PC-3 (cell line): ENCODE measurements around the gene RNF182. TPM values are rescaled to one million over a fixed set of nuclear protein-coding genes. Genes with fewer than 3 reads are reported as not detected.
A peak's percentile ranks its signal among the peaks of the same experiment; 100 is the strongest.
"Not testable (repeated sequence)": the region's sequence is repeated elsewhere in the genome, so short reads cannot be mapped to it uniquely, and the experiment has no call there.

Source experiments
- ATAC-seq: fragments of 200-7000 bp; cut with Tn5 transposase; 2 replicates; pipeline ENCODE4 v1.9.1; 2020; ENCODE audit warnings: mild to moderate bottlenecking, moderate library complexity
- BruUV-seq: library from RNA; stranded (reverse); fragments of 400-500 nt; replicated peaks from 2 replicates; lab custom pipeline; 2021; lab: Mats Ljungman, UMichigan
- CTCF ChIA-PET: fragments of 300-600 bp; sonication (Branson Sonifier 250); formaldehyde crosslinking; loops from one replicate; lab custom pipeline; 2022; ENCODE audit warnings: antibody characterized with exemption; lab: Charles Lee
- POLR2A ChIA-PET: fragments of 300-600 bp; sonication (Branson Sonifier 250); formaldehyde crosslinking; loops from one replicate; lab custom pipeline; 2022; ENCODE audit warnings: antibody characterized with exemption; ENCODE audit not compliant: unreplicated experiment; lab: Charles Lee
- DNase-seq: peaks from one replicate; pipeline ENCODE4 v3.0.0-alpha.2; 2015
- H2AFZ ChIP-seq: fragments of 300-600 bp; sonication (generic); 2 replicates; pipeline ENCODE4 v1.6.0; 2016; ENCODE audit warnings: antibody characterized with exemption, low read length
- H3F3A ChIP-seq: fragments of 300-600 bp; sonication (generic); one replicate; pipeline ENCODE4 v1.6.0; 2017; ENCODE audit warnings: antibody characterized with exemption, low read length, control low read depth, mild to moderate bottlenecking; ENCODE audit not compliant: unreplicated experiment
- H3K27ac ChIP-seq: fragments of 300-600 bp; sonication (generic); 2 replicates; pipeline ENCODE4 v1.5.1; 2016; ENCODE audit warnings: mild to moderate bottlenecking, low read length
- H3K27me3 ChIP-seq: fragments of 300-600 bp; sonication (generic); 2 replicates; pipeline ENCODE4 v1.6.1; 2016; ENCODE audit warnings: low read length, mixed read lengths
- H3K36me3 ChIP-seq: fragments of 300-600 bp; sonication (generic); 2 replicates; pipeline ENCODE4 v1.6.1; 2016; ENCODE audit warnings: low read depth, mixed run types, low read length, mixed read lengths
- H3K4me1 ChIP-seq: fragments of 300-600 bp; sonication (generic); 2 replicates; pipeline ENCODE4 v1.5.1; 2016; ENCODE audit warnings: low read length; ENCODE audit not compliant: insufficient read depth
- H3K4me2 ChIP-seq: fragments of 300-600 bp; sonication (generic); 2 replicates; pipeline ENCODE4 v1.6.0; 2016; ENCODE audit warnings: low read length
- H3K4me3 ChIP-seq: fragments of 300-600 bp; sonication (generic); 2 replicates; pipeline ENCODE4 v1.5.1; 2016; ENCODE audit warnings: mild to moderate bottlenecking, low read length, mixed read lengths
- H3K79me2 ChIP-seq: fragments of 300-600 bp; sonication (generic); 2 replicates; pipeline ENCODE4 v1.6.1; 2017; ENCODE audit warnings: low read length, mixed read lengths
- H3K9ac ChIP-seq: fragments of 300-600 bp; sonication (generic); 2 replicates; pipeline ENCODE4 v1.6.0; 2016; ENCODE audit warnings: mild to moderate bottlenecking, low read length
- H3K9me2 ChIP-seq: fragments of 300-600 bp; sonication (generic); replicated peaks from 2 replicates; pipeline ENCODE4 v1.6.1; 2016; ENCODE audit warnings: mixed run types, low read length, mixed read lengths
- H3K9me3 ChIP-seq: fragments of 300-600 bp; sonication (generic); 2 replicates; pipeline ENCODE4 v1.6.1; 2016; ENCODE audit warnings: low read length, mixed read lengths
- H4K20me1 ChIP-seq: fragments of 300-600 bp; sonication (generic); 2 replicates; pipeline ENCODE4 v1.6.1; 2016; ENCODE audit warnings: low read length, mixed read lengths
- CTCF ChIP-seq: fragments of 300-600 bp; sonication (generic); conservative IDR thresholded peaks from 2 replicates; pipeline ENCODE4 v1.5.1; 2017; ENCODE audit warnings: antibody characterized with exemption, low read depth, mild to moderate bottlenecking, low read length
- EZH2 ChIP-seq: fragments of 300-600 bp; sonication (generic); IDR thresholded peaks from one replicate; pipeline ENCODE4 v1.6.1; 2017; ENCODE audit warnings: antibody characterized with exemption, mild to moderate bottlenecking, low read length; ENCODE audit not compliant: unreplicated experiment
- EZH2phosphoT487 ChIP-seq: fragments of 300-600 bp; sonication (generic); IDR thresholded peaks from 2 replicates; pipeline ENCODE4 v1.6.1; 2018; ENCODE audit warnings: mild to moderate bottlenecking, antibody characterized with exemption, low read length, borderline replicate concordance
- intact Hi-C: fragments of 100-400 bp; cut with micrococcal nuclease; formaldehyde crosslinking; loops from 2 replicates; pipeline ENCODE4 v1.9.0; 2023
- total RNA-seq: library from RNA; depleted of rRNA; stranded (reverse); fragments of >200 nt; gene quantifications from 2 replicates; pipeline ENCODE4 v1.2.3, GENCODE V29; 2014

Gene RNF182
- total RNA-seq, 1 experiment from 2014 or later, result 24.7 TPM

GRCh38 chr6:13953061-13953705, 28.4 kb downstream of the RNF182 start:
- H3F3A ChIP-seq, result peaks cover 5% of the 10 kb centered on the region
- no peak for TF ChIP-seq CTCF
- TF ChIP-seq EZH2, result no peak
- TF ChIP-seq EZH2phosphoT487, result no peak
- H3K79me2 ChIP-seq, result peaks cover 55% of the 10 kb centered on the region
- H4K20me1 ChIP-seq, result no peaks in the 10 kb centered on the region
- peak overlapping the region; percentile 21; the same call in 1 of the 2 replicates for H3K4me3 ChIP-seq
- H3K9me3 ChIP-seq, result no peaks in the 10 kb centered on the region
- peaks cover 34% of the 10 kb centered on the region for H3K4me1 ChIP-seq
- H3K27ac ChIP-seq, result peak overlapping the region; percentile 77
- H3K36me3 ChIP-seq, result 0 out of 2 replicates have a peak, but pooled peaks cover 3% of the 10 kb centered on the region
- H2AFZ ChIP-seq, result no peak overlapping the region
- intact Hi-C loops, result loop anchor here (1.0 to 2.0 kb wide), 2 partner anchors 26 to 48 kb away; no protein-coding TSS in a partner anchor
- H3K4me2 ChIP-seq, result peak overlapping the region; percentile 71
- H3K27me3 ChIP-seq, result no peaks in the 10 kb centered on the region
- BruUV-seq, result no TSS peak
- CTCF ChIA-PET, result no interaction called here
- DNase-seq (peak; percentile 97), ATAC-seq (peak; percentile 91)
- POLR2A ChIA-PET, result no interaction called here
- H3K9ac ChIP-seq, result peak overlapping the region; percentile 26
- no peaks in the 10 kb centered on the region for H3K9me2 ChIP-seq

- Histone ChIP-seq H3K4me2 (no peak overlapping the region), H3F3A (no peaks in the 10 kb centered on the region), H3K27ac (no peak overlapping the region), H2AFZ (no peak overlapping the region), H4K20me1 (no peaks in the 10 kb centered on the region), H3K79me2 (no peaks in the 10 kb centered on the region), H3K27me3 (no peaks in the 10 kb centered on the region), H3K36me3 (peaks cover 1% of the 10 kb centered on the region), H3K9me3 (peaks cover 5% of the 10 kb centered on the region; the same call in 1 of the 2 replicates), H3K9ac (no peak overlapping the region), H3K9me2 (no peaks in the 10 kb centered on the region), H3K4me1 (no peaks in the 10 kb centered on the region), H3K4me3 (no peak overlapping the region)
- TF ChIP-seq EZH2phosphoT487 (no peak), EZH2 (no peak), CTCF (no peak)
- no peak for ATAC-seq
- ChIA-PET CTCF (no interaction called here), POLR2A (interaction anchor here (0.7 kb wide), 1 partner anchor 19 kb away, joined by 4 read pairs; no protein-coding TSS in a partner anchor)
- intact Hi-C loops, result no loop called here
- no peak for DNase-seq
- BruUV-seq, result no TSS peak
Measured at GRCh38 chr6:13965582-13966127, 40.9 kb downstream of the RNF182 start.

- no peak for DNase-seq
- Histone ChIP-seq H3K4me3 (no peak overlapping the region), H2AFZ (no peak overlapping the region), H3K9me3 (peaks cover 9% of the 10 kb centered on the region; the same call in 1 of the 2 replicates), H3F3A (no peaks in the 10 kb centered on the region), H4K20me1 (no peaks in the 10 kb centered on the region), H3K36me3 (peaks cover 27% of the 10 kb centered on the region), H3K79me2 (no peaks in the 10 kb centered on the region), H3K27ac (no peak overlapping the region), H3K27me3 (no peaks in the 10 kb centered on the region), H3K4me2 (no peak overlapping the region), H3K4me1 (no peaks in the 10 kb centered on the region), H3K9ac (no peak overlapping the region), H3K9me2 (no peaks in the 10 kb centered on the region)
- BruUV-seq, result no TSS peak
- ChIA-PET POLR2A (no interaction called here), CTCF (no interaction called here)
- no peak for ATAC-seq
- TF ChIP-seq EZH2phosphoT487 (no peak), EZH2 (no peak), CTCF (no peak)
- intact Hi-C loops, result no loop called here
Measured at GRCh38 chr6:13971303-13971702, 46.6 kb downstream of the RNF182 start.

- H3K4me3 ChIP-seq, H3K9ac ChIP-seq, H3F3A ChIP-seq, H3K27me3 ChIP-seq, H4K20me1 ChIP-seq, POLR2A ChIA-PET, intact Hi-C loops, H3K79me2 ChIP-seq, DNase-seq, H3K4me1 ChIP-seq, ATAC-seq, H3K4me2 ChIP-seq, H2AFZ ChIP-seq, CTCF ChIA-PET, H3K9me3 ChIP-seq, H3K27ac ChIP-seq, BruUV-seq, H3K9me2 ChIP-seq: not testable (repeated sequence)
- peaks cover 31% of the 10 kb centered on the region for H3K36me3 ChIP-seq
Measured at GRCh38 chr6:13972602-13973001, 47.9 kb downstream of the RNF182 start.
